GM12891 (cell line): ENCODE results near the gene EPO.

Experiments used
- PAX5 ChIP-seq: IDR thresholded peaks from 2 replicates; pipeline ENCODE4 v1.6.1; 2011; ENCODE audit warnings: low read length, moderate library complexity, mild to moderate bottlenecking; ENCODE audit not compliant: insufficient read depth, severe bottlenecking
- POLR2A ChIP-seq: IDR thresholded peaks from 2 replicates; pipeline ENCODE4 v1.6.1; 2011; ENCODE audit warnings: low read depth, low read length, control low read depth
- POLR2AphosphoS5 ChIP-seq: IDR thresholded peaks from 2 replicates; pipeline ENCODE4 v1.6.1; 2011; ENCODE audit warnings: low read depth, low read length, control low read depth
- POU2F2 ChIP-seq: IDR thresholded peaks from 2 replicates; pipeline ENCODE4 v1.6.1; 2011; ENCODE audit warnings: low read depth, mild to moderate bottlenecking, control low read depth, low read length, moderate library complexity
- SPI1 ChIP-seq: IDR thresholded peaks from 2 replicates; pipeline ENCODE4 v1.6.1; 2011; ENCODE audit warnings: low read depth, low read length, control low read depth
- TAF1 ChIP-seq: IDR thresholded peaks from 2 replicates; pipeline ENCODE4 v1.6.1; 2011; ENCODE audit warnings: low read depth, low read length, control low read depth

DNA sequence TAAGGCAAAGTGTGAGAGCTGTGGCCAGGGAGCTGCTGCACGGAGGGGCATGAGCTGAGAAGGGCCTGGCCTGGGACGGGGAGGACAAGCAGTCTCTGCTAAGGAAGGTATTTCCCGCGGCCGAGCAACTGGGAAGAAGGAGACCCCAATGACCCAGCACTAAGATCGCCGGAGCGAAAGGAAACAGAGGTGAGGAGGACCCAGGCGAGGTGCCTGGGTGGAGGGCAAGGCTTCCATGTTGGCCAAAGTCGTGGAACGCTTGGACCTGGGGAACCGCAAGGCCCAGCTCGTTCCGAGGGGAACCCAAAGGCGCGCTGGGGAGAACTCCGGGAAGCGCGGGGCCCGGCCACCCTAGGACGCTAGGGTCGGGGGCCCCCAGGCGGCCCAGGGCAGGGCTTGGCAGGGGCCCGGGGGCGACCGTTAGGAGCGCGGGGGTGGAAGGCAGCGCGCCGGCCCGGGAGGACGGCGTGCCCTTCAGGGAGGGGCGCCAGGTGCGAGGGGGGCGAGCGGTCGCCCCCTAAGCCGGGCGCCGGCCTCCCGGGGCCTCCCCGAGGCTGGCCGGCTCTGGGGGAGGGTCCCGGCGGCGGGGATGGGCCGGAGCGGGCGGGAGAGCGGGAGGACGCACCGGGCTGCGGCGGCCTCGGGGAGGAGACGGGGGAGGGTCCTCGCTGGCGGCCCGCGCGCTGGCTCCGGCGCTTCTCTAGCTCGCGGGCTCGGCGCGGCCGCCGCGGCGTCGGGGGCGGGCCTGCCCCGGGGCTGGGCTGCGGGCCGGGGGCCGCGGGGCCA, 26.8 kb upstream of the EPO start:
- TF ChIP-seq POLR2AphosphoS5 (no peak), SPI1 (no peak), POLR2A (no peak), POU2F2 (no peak), PAX5 (no peak), TAF1 (no peak)
